Measurements from ENCODE around the gene C4orf36. TPM values are rescaled to one million over a fixed set of nuclear protein-coding genes. Genes with fewer than 3 reads are reported as not detected.

C4orf36 gene
- total RNA-seq, 6 experiments from 2014 or later = 0.66 to 2.5 (median 1.5) TPM

DNA sequence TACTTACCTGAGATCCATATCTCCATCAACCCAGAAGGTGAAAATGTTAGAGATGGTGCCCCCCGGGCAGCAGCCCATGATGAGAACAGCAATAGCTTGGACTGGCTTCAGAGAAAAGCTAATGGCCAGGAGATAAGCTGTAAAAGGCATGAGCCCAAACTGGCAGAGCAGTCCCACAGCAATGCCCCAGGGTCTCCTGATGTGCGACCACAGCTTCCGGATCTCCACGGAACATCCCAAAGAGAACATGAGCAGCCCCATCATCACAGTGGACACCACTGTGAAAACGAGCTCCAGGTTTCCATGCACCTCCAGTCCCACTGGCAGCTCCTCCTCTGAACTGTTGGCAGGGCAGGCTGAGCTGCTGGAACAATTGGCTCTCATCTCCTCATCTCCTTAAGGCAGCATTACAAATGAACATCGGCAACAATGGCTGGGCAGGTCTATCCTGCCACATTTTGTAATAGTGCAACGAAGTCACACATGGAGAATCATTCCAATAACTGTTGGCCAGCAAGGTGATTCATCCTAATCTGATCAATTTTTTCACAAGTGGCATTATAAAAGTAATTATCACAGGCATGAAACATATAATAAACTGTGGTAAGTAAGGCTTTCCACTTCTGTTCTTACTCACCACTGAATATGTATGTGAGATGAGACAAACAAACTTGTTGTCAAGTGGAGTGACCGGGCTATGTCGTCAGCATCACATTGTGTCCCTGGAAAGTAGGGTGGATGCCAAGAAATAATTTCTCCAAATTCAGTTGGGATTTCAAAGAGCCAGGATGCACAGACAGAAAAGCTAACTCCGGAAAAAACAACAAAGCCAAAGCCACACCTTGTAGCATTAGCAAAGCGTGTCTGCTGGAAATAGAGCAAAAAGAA, 43.2 kb downstream of the C4orf36 start, which contains the start of gene SLC10A6:
Gene SLC10A6, minus strand, starts transcription at position 653 of the 888 bp plus-strand sequence. Its CDS starts 269 bp downstream, at position 384.
- Mint-ChIP-seq H3K27ac (peak within 1 kb of the TSS; percentile 92), H3K9me3 (no peaks in the 10 kb centered on the region), H3K4me1 (ENCODE audit: low read depth) (peaks cover 55% of the 10 kb centered on the region), H3K27me3 (ENCODE audit: insufficient read depth) (no peaks in the 10 kb centered on the region), H3K4me3 (peak within 1 kb of the TSS; percentile 86), H3K36me3 (ENCODE audit: low read depth) (peaks cover 10% of the 10 kb centered on the region; the same call in 1 of the 2 replicates)
- no peak for DNase-seq
- TF ChIP-seq, protein P1, sequence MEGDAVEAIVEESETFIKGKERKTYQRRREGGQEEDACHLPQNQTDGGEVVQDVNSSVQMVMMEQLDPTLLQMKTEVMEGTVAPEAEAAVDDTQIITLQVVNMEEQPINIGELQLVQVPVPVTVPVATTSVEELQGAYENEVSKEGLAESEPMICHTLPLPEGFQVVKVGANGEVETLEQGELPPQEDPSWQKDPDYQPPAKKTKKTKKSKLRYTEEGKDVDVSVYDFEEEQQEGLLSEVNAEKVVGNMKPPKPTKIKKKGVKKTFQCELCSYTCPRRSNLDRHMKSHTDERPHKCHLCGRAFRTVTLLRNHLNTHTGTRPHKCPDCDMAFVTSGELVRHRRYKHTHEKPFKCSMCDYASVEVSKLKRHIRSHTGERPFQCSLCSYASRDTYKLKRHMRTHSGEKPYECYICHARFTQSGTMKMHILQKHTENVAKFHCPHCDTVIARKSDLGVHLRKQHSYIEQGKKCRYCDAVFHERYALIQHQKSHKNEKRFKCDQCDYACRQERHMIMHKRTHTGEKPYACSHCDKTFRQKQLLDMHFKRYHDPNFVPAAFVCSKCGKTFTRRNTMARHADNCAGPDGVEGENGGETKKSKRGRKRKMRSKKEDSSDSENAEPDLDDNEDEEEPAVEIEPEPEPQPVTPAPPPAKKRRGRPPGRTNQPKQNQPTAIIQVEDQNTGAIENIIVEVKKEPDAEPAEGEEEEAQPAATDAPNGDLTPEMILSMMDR (IDR thresholded peaks at IDR 0.05) = no peak

DNA sequence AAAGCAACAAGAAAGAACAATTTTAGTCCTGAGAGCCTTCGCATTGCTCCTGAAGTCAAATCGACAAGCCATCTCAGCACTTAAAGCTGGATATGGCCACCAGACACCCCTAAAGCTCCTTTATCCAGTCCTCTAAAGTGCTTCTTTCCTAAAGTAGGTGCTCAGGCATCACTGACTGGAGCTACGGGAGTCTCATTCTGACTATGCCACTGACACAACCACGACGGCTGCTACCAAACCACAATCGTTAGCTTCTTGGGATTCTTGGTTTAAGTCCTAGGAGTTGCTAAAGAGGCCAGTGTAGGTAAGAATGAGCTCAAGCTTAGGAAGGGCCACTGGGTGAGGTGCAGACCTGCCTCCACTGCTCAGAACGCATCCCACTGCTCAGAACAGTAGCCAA, 44.1 kb downstream of the C4orf36 start:
- TF ChIP-seq, protein P1 (IDR thresholded peaks at IDR 0.05) = no peak
- Mint-ChIP-seq H3K36me3 (ENCODE audit: low read depth) (peaks cover 10% of the 10 kb centered on the region; the same call in 1 of the 2 replicates), H3K27me3 (ENCODE audit: insufficient read depth) (no peaks in the 10 kb centered on the region), H3K9me3 (no peaks in the 10 kb centered on the region), H3K27ac (peak overlapping the region; percentile 92), H3K4me3 (peak overlapping the region; percentile 86), H3K4me1 (ENCODE audit: low read depth) (peaks cover 57% of the 10 kb centered on the region)
- DNase-seq = peak; percentile 60

DNA sequence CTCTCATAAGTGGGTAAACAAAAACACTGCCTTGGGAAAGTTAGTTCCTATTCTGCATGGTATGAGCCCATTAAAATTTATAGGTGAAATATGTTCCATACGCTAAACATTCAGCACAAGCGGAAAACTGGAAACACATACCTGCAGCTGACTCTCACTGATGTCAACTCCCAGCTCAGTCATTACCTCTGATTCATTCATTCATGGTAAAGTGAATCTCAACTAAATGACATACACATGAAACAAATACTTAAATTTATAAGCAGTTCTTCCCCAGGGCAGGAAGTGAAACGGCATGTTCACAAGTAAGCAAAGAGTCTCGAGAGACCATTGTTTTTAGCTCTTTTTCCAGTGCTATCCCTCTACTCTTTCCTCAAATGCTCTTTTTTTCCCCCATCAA, 44.7 kb downstream of the C4orf36 start:
- Mint-ChIP-seq H3K27me3 (ENCODE audit: insufficient read depth) (no peaks in the 10 kb centered on the region), H3K4me3 (peak overlapping the region; percentile 86), H3K27ac (peak overlapping the region; percentile 92), H3K9me3 (no peaks in the 10 kb centered on the region), H3K4me1 (ENCODE audit: low read depth) (peaks cover 60% of the 10 kb centered on the region), H3K36me3 (ENCODE audit: low read depth) (peaks cover 10% of the 10 kb centered on the region; the same call in 1 of the 2 replicates)
- no peak for DNase-seq
- TF ChIP-seq, protein P1 (IDR thresholded peaks at IDR 0.05) = no peak

DNA sequence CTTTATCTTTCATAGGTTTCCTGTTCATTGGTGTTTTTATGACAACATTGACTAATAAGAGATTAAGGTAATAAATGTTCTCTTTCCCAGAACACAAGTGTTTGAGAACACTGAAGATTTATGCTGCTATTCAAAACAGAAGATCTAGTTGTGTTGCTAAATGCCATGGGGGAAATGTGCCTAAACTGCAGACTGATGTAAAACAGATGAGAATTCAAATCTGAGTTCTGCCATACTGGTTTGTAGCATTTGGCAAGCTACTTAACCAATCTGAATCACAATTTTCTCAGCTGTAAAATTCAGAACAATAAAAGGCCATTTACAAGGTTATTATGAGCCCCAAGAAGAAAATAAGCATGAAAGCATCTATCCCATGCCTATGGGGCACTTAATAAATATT, 45.3 kb downstream of the C4orf36 start:
- no peak overlapping the region for H3K27ac Mint-ChIP-seq
- peaks cover 63% of the 10 kb centered on the region for H3K4me1 Mint-ChIP-seq (ENCODE audit: low read depth)
- no peaks in the 10 kb centered on the region for H3K9me3 Mint-ChIP-seq
- H3K4me3 Mint-ChIP-seq = no peak overlapping the region
- no peak for DNase-seq
- peaks cover 10% of the 10 kb centered on the region; the same call in 1 of the 2 replicates for H3K36me3 Mint-ChIP-seq (ENCODE audit: low read depth)
- H3K27me3 Mint-ChIP-seq (ENCODE audit: insufficient read depth) = no peaks in the 10 kb centered on the region
- TF ChIP-seq, protein P1 (IDR thresholded peaks at IDR 0.05) = no peak

DNA sequence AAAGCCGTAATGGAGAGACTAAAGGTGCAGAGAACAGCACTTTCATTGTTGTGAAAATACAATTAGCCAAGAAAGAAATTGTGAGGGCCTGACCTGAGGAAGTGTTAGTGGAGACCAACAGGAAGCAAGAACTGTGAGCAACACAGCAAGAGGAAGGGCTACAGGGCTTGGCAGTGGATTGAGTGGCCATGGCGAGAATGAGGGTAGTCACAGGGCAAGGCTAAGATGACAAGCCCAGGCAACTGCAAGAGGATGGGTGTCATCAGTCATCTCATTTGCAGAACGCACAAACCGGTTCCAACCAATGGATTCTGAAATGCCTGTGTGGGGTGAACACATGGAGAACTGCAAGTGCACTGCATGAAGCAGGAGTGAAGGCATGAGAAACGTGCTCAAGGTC, 46.6 kb downstream of the C4orf36 start:
- Mint-ChIP-seq H3K9me3 (no peaks in the 10 kb centered on the region), H3K4me3 (no peak overlapping the region), H3K27ac (no peak overlapping the region), H3K27me3 (ENCODE audit: insufficient read depth) (no peaks in the 10 kb centered on the region), H3K36me3 (ENCODE audit: low read depth) (peaks cover 10% of the 10 kb centered on the region; the same call in 1 of the 2 replicates), H3K4me1 (ENCODE audit: low read depth) (peaks cover 73% of the 10 kb centered on the region)
- TF ChIP-seq, protein P1 (IDR thresholded peaks at IDR 0.05) = no peak
- DNase-seq = no peak
